SK-N-MC (cell line): Measurements from ENCODE around the gene CWC27.
A peak's percentile ranks its signal among the peaks of the same experiment; 100 is the strongest.

Experiments used
- DNase-seq: peaks from one replicate; pipeline ENCODE4 v3.0.0-alpha.2; 2011; ENCODE audit warnings: low read depth, low spot score
- H3K27ac ChIP-seq: fragments of 200-600 bp; sonication (generic); 2 replicates; pipeline ENCODE4 v1.5.1; 2016; ENCODE audit warnings: mixed run types
- H3K36me3 ChIP-seq: fragments of 200-600 bp; sonication (generic); 2 replicates; pipeline ENCODE4 v1.6.1; 2017; ENCODE audit warnings: antibody characterized with exemption, low read length, mixed read lengths; ENCODE audit not compliant: insufficient read depth
- H3K4me3 ChIP-seq: fragments of 200-600 bp; sonication (generic); 2 replicates; pipeline ENCODE4 v1.5.1; 2016
- H3K9ac ChIP-seq: fragments of 200-600 bp; sonication (generic); 2 replicates; pipeline ENCODE4 v1.8.0; 2017; ENCODE audit warnings: mixed run types, mixed read lengths; ENCODE audit not compliant: insufficient read length
- H3K9me3 ChIP-seq: fragments of 200-600 bp; sonication (generic); 2 replicates; pipeline ENCODE4 v1.6.1; 2017; ENCODE audit warnings: low read depth, mild to moderate bottlenecking, antibody characterized with exemption, low read length, moderate library complexity, mixed read lengths
- EZH2 ChIP-seq: fragments of 200-600 bp; sonication (generic); IDR thresholded peaks from one replicate; pipeline ENCODE4 v1.6.1; 2017; ENCODE audit warnings: antibody characterized with exemption
- FOXP2 ChIP-seq: optimal IDR thresholded peaks from 2 replicates; pipeline ENCODE3; 2011; ENCODE audit warnings: mild to moderate bottlenecking, moderate library complexity; ENCODE audit not compliant: insufficient read depth; ENCODE audit errors: extremely low read length, control extremely low read depth
- POLR2AphosphoS5 ChIP-seq: IDR thresholded peaks from 2 replicates; pipeline ENCODE4 v1.6.1; 2012; ENCODE audit warnings: mild to moderate bottlenecking, low read depth, low read length, borderline replicate concordance

The CWC27 gene

GRCh38 chr5:65024681-65025080 lies 256.0 kb downstream of the CWC27 start:
- no peak overlapping the region for H3K27ac ChIP-seq
- H3K36me3 ChIP-seq, result no peaks in the 10 kb centered on the region
- no peak for TF ChIP-seq EZH2
- TF ChIP-seq FOXP2, result no peak
- no peak for TF ChIP-seq POLR2AphosphoS5
- H3K9me3 ChIP-seq, result no peaks in the 10 kb centered on the region
- no peak for DNase-seq
- H3K4me3 ChIP-seq, result no peak overlapping the region
- H3K9ac ChIP-seq, result no peak overlapping the region

- no peak for DNase-seq
- H3K27ac ChIP-seq, result no peak overlapping the region
- no peaks in the 10 kb centered on the region for H3K9me3 ChIP-seq
- H3K36me3 ChIP-seq, result no peaks in the 10 kb centered on the region
- TF ChIP-seq FOXP2 (no peak), EZH2 (no peak), POLR2AphosphoS5 (no peak)
- H3K9ac ChIP-seq, result no peak overlapping the region
- no peak overlapping the region for H3K4me3 ChIP-seq
These were observed 258.3 kb downstream of the CWC27 start for GRCh38 chr5:65026816-65027548.

GRCh38 chr5:65029178-65029577 lies 260.4 kb downstream of the CWC27 start:
- Histone ChIP-seq H3K4me3 (no peak overlapping the region), H3K9me3 (no peaks in the 10 kb centered on the region), H3K9ac (no peak overlapping the region), H3K27ac (no peak overlapping the region), H3K36me3 (no peaks in the 10 kb centered on the region)
- no peak for DNase-seq
- TF ChIP-seq EZH2 (no peak), FOXP2 (no peak)

- no peaks in the 10 kb centered on the region for H3K36me3 ChIP-seq
- H3K27ac ChIP-seq, result no peak overlapping the region
- H3K4me3 ChIP-seq, result no peak overlapping the region
- H3K9ac ChIP-seq, result no peak overlapping the region
- DNase-seq, result no peak
- TF ChIP-seq FOXP2 (no peak), POLR2AphosphoS5 (no peak), EZH2 (no peak)
- no peaks in the 10 kb centered on the region for H3K9me3 ChIP-seq
These were observed 261.3 kb downstream of the CWC27 start for GRCh38 chr5:65030056-65030455.

GRCh38 chr5:65032250-65032649 lies 263.5 kb downstream of the CWC27 start:
- no peak for DNase-seq
- H3K36me3 ChIP-seq, result no peaks in the 10 kb centered on the region
- H3K27ac ChIP-seq, result no peak overlapping the region
- H3K9me3 ChIP-seq, result no peaks in the 10 kb centered on the region
- TF ChIP-seq POLR2AphosphoS5, result no peak
- TF ChIP-seq FOXP2, result no peak
- TF ChIP-seq EZH2, result no peak
- H3K4me3 ChIP-seq, result no peak overlapping the region
- H3K9ac ChIP-seq, result no peak overlapping the region

- no peak overlapping the region for H3K9ac ChIP-seq
- no peaks in the 10 kb centered on the region for H3K36me3 ChIP-seq
- H3K4me3 ChIP-seq, result no peak overlapping the region
- H3K27ac ChIP-seq, result no peak overlapping the region
- no peak for DNase-seq
- TF ChIP-seq FOXP2, result no peak
- no peak for TF ChIP-seq EZH2
- TF ChIP-seq POLR2AphosphoS5, result no peak
- H3K9me3 ChIP-seq, result no peaks in the 10 kb centered on the region
These were observed 265.5 kb downstream of the CWC27 start for GRCh38 chr5:65034029-65034812.

- Histone ChIP-seq H3K36me3 (no peaks in the 10 kb centered on the region), H3K4me3 (no peak overlapping the region), H3K9ac (no peak overlapping the region), H3K9me3 (no peaks in the 10 kb centered on the region), H3K27ac (no peak overlapping the region)
- no peak for DNase-seq
- no peak for TF ChIP-seq EZH2
These were observed 266.1 kb downstream of the CWC27 start for GRCh38 chr5:65034813-65035209.

- Histone ChIP-seq H3K27ac (no peak overlapping the region), H3K9me3 (no peaks in the 10 kb centered on the region), H3K4me3 (peak overlapping the region; percentile 79), H3K9ac (peak overlapping the region; percentile 72), H3K36me3 (no peaks in the 10 kb centered on the region)
- no peak for TF ChIP-seq EZH2
- peak; percentile 70 for TF ChIP-seq POLR2AphosphoS5
- peak; percentile 44 for DNase-seq
These were observed 266.8 kb downstream of the CWC27 start for GRCh38 chr5:65035211-65036206.
